ENCODE results near the gene SPRED3.

DNA sequence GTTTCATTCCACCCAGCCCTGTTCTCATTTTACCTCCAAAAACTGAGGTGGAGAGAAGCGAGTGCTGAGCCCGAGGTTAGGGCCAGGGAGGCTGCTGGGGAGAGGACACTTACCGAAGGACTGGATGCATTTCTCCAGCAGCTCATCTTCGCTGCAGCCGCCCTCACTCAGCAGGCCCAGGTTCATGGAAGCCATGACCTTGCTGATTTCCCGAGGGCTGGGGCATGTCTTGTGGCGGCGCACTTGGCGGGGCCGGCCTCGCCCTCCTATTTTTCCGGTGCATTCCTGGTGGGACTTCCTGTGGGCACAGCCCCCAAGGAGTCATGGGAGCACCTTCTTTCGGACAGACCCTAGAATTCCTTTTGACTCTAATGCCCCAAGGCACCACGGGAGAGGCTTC, 33.4 kb downstream of the SPRED3 start:
- TF ChIP-seq TAF1 (IDR thresholded peaks at IDR 0.05; ENCODE audit: borderline replicate concordance, insufficient read depth, low read length) (no peak), POLR2AphosphoS5 (IDR thresholded peaks at IDR 0.05; ENCODE audit: low read depth, low read length) (no peak), SIN3A (IDR thresholded peaks at IDR 0.05; ENCODE audit: borderline replicate concordance, insufficient read depth, low read length) (no peak)
- TF ChIP-seq, protein P1, sequence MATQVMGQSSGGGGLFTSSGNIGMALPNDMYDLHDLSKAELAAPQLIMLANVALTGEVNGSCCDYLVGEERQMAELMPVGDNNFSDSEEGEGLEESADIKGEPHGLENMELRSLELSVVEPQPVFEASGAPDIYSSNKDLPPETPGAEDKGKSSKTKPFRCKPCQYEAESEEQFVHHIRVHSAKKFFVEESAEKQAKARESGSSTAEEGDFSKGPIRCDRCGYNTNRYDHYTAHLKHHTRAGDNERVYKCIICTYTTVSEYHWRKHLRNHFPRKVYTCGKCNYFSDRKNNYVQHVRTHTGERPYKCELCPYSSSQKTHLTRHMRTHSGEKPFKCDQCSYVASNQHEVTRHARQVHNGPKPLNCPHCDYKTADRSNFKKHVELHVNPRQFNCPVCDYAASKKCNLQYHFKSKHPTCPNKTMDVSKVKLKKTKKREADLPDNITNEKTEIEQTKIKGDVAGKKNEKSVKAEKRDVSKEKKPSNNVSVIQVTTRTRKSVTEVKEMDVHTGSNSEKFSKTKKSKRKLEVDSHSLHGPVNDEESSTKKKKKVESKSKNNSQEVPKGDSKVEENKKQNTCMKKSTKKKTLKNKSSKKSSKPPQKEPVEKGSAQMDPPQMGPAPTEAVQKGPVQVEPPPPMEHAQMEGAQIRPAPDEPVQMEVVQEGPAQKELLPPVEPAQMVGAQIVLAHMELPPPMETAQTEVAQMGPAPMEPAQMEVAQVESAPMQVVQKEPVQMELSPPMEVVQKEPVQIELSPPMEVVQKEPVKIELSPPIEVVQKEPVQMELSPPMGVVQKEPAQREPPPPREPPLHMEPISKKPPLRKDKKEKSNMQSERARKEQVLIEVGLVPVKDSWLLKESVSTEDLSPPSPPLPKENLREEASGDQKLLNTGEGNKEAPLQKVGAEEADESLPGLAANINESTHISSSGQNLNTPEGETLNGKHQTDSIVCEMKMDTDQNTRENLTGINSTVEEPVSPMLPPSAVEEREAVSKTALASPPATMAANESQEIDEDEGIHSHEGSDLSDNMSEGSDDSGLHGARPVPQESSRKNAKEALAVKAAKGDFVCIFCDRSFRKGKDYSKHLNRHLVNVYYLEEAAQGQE (IDR thresholded peaks at IDR 0.05; ENCODE audit: insufficient read depth in 1 of 2, low read depth in 2 of 2, low read length in 2 of 2) = no peak
